HepG2 (cell line): ENCODE results near the gene SESN2. TPM values are rescaled to one million over a fixed set of nuclear protein-coding genes. Genes with fewer than 3 reads are reported as not detected.

Experiments used
- FOSL1 ChIP-seq: sonication (generic); formaldehyde crosslinking; IDR thresholded peaks from 2 replicates; pipeline ENCODE4 v1.9.0; 2021; ENCODE audit warnings: missing genetic modification reagents, borderline replicate concordance
- ISX ChIP-seq: sonication (generic); formaldehyde crosslinking; conservative IDR thresholded peaks from 2 replicates; pipeline ENCODE4 v1.5.0; 2020; ENCODE audit warnings: missing genetic modification reagents
- PAWR ChIP-seq: sonication (generic); formaldehyde crosslinking; IDR thresholded peaks from 2 replicates; pipeline ENCODE4 v1.4.0; 2020; ENCODE audit warnings: missing genetic modification reagents, mild to moderate bottlenecking, borderline replicate concordance
- ZNF451 ChIP-seq: sonication (generic); formaldehyde crosslinking; IDR thresholded peaks from 2 replicates; pipeline ENCODE4 v1.5.0; 2020; ENCODE audit warnings: mild to moderate bottlenecking, missing genetic modification reagents
- polyA plus RNA-seq, 8 experiments: library from polyadenylated mRNA; depleted of rRNA in 3 of 8; stranded (reverse) in 7 of 8; unstranded in 1 of 8; fragments of >200 nt; fragmentation: Illumina TruSeq in 4 of 8; extraction: Trizol in 4 of 8; gene quantifications; 2 replicates each; pipeline versions ENCODE4 v1.2.1 to v1.2.3, GENCODE V29; 2011 to 2016; ENCODE audit warnings: low read depth in 4 of 8, missing spikeins in 1 of 8, mixed read lengths in 1 of 8; ENCODE audit not compliant: insufficient read depth in 1 of 8
- total RNA-seq, 5 experiments: library from RNA; depleted of rRNA; stranded (reverse); fragments of >200 nt; fragmentation: Illumina TruSeq; extraction: Trizol; gene quantifications; 2 replicates each; pipeline ENCODE4 v1.2.3, GENCODE V29; 2016; ENCODE audit warnings: low read depth in 1 of 5
- TF ChIP-seq, protein P1 (sequence below): sonication (generic); formaldehyde crosslinking; conservative IDR thresholded peaks from 2 replicates; pipeline ENCODE4 v1.4.0; 2020; ENCODE audit warnings: missing genetic modification reagents
- TF ChIP-seq, protein P2 (sequence below): sonication (generic); formaldehyde crosslinking; IDR thresholded peaks from 2 replicates; pipeline ENCODE4 v1.5.1; 2020; ENCODE audit warnings: mild to moderate bottlenecking, missing genetic modification reagents, borderline replicate concordance
- TF ChIP-seq, protein P3 (sequence below): sonication (generic); formaldehyde crosslinking; IDR thresholded peaks from 2 replicates; pipeline ENCODE4 v1.4.0; 2020; ENCODE audit warnings: missing genetic modification reagents, borderline replicate concordance
- TF ChIP-seq, protein P4 (sequence below): sonication (generic); formaldehyde crosslinking; IDR thresholded peaks from 2 replicates; pipeline ENCODE4 v1.5.0; 2020; ENCODE audit warnings: missing genetic modification reagents
- TF ChIP-seq, protein P5 (sequence below), 2 experiments: sonication (generic) in 1 of 2; formaldehyde crosslinking in 1 of 2; IDR thresholded peaks; 2 replicates each; pipeline versions ENCODE4 v1.4.0 to v1.6.1; 2018 to 2020; ENCODE audit warnings: missing genetic modification reagents in 2 of 2, borderline replicate concordance in 1 of 2, low read depth in 1 of 2, mild to moderate bottlenecking in 1 of 2, missing biosample characterization in 1 of 2

SESN2 gene
- total and polyA plus RNA-seq, 2 of the 13 experiments (the other 11 are each of a cell fraction or from before 2014, with no cell fraction given), result 13.2 to 19.1 TPM

- TF ChIP-seq, protein P1, sequence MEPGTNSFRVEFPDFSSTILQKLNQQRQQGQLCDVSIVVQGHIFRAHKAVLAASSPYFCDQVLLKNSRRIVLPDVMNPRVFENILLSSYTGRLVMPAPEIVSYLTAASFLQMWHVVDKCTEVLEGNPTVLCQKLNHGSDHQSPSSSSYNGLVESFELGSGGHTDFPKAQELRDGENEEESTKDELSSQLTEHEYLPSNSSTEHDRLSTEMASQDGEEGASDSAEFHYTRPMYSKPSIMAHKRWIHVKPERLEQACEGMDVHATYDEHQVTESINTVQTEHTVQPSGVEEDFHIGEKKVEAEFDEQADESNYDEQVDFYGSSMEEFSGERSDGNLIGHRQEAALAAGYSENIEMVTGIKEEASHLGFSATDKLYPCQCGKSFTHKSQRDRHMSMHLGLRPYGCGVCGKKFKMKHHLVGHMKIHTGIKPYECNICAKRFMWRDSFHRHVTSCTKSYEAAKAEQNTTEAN (CRISPR knock-in tag), result no peak
- TF ChIP-seq PAWR (CRISPR knock-in tag) (no peak), ZNF451 (CRISPR knock-in tag) (no peak), FOSL1 (CRISPR knock-in tag) (no peak), ISX (CRISPR knock-in tag) (no peak)
- TF ChIP-seq, protein P2, sequence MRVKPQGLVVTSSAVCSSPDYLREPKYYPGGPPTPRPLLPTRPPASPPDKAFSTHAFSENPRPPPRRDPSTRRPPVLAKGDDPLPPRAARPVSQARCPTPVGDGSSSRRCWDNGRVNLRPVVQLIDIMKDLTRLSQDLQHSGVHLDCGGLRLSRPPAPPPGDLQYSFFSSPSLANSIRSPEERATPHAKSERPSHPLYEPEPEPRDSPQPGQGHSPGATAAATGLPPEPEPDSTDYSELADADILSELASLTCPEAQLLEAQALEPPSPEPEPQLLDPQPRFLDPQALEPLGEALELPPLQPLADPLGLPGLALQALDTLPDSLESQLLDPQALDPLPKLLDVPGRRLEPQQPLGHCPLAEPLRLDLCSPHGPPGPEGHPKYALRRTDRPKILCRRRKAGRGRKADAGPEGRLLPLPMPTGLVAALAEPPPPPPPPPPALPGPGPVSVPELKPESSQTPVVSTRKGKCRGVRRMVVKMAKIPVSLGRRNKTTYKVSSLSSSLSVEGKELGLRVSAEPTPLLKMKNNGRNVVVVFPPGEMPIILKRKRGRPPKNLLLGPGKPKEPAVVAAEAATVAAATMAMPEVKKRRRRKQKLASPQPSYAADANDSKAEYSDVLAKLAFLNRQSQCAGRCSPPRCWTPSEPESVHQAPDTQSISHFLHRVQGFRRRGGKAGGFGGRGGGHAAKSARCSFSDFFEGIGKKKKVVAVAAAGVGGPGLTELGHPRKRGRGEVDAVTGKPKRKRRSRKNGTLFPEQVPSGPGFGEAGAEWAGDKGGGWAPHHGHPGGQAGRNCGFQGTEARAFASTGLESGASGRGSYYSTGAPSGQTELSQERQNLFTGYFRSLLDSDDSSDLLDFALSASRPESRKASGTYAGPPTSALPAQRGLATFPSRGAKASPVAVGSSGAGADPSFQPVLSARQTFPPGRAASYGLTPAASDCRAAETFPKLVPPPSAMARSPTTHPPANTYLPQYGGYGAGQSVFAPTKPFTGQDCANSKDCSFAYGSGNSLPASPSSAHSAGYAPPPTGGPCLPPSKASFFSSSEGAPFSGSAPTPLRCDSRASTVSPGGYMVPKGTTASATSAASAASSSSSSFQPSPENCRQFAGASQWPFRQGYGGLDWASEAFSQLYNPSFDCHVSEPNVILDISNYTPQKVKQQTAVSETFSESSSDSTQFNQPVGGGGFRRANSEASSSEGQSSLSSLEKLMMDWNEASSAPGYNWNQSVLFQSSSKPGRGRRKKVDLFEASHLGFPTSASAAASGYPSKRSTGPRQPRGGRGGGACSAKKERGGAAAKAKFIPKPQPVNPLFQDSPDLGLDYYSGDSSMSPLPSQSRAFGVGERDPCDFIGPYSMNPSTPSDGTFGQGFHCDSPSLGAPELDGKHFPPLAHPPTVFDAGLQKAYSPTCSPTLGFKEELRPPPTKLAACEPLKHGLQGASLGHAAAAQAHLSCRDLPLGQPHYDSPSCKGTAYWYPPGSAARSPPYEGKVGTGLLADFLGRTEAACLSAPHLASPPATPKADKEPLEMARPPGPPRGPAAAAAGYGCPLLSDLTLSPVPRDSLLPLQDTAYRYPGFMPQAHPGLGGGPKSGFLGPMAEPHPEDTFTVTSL, result peak; percentile 45; the same call in 1 of the 2 replicates
- TF ChIP-seq, protein P3, sequence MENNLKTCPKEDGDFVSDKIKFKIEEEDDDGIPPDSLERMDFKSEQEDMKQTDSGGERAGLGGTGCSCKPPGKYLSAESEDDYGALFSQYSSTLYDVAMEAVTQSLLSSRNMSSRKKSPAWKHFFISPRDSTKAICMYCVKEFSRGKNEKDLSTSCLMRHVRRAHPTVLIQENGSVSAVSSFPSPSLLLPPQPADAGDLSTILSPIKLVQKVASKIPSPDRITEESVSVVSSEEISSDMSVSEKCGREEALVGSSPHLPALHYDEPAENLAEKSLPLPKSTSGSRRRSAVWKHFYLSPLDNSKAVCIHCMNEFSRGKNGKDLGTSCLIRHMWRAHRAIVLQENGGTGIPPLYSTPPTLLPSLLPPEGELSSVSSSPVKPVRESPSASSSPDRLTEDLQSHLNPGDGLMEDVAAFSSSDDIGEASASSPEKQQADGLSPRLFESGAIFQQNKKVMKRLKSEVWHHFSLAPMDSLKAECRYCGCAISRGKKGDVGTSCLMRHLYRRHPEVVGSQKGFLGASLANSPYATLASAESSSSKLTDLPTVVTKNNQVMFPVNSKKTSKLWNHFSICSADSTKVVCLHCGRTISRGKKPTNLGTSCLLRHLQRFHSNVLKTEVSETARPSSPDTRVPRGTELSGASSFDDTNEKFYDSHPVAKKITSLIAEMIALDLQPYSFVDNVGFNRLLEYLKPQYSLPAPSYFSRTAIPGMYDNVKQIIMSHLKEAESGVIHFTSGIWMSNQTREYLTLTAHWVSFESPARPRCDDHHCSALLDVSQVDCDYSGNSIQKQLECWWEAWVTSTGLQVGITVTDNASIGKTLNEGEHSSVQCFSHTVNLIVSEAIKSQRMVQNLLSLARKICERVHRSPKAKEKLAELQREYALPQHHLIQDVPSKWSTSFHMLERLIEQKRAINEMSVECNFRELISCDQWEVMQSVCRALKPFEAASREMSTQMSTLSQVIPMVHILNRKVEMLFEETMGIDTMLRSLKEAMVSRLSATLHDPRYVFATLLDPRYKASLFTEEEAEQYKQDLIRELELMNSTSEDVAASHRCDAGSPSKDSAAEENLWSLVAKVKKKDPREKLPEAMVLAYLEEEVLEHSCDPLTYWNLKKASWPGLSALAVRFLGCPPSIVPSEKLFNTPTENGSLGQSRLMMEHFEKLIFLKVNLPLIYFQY (CRISPR knock-in tag), result 0 out of 2 replicates have a peak, but pooled peaks have one; percentile 72
- TF ChIP-seq, protein P4, sequence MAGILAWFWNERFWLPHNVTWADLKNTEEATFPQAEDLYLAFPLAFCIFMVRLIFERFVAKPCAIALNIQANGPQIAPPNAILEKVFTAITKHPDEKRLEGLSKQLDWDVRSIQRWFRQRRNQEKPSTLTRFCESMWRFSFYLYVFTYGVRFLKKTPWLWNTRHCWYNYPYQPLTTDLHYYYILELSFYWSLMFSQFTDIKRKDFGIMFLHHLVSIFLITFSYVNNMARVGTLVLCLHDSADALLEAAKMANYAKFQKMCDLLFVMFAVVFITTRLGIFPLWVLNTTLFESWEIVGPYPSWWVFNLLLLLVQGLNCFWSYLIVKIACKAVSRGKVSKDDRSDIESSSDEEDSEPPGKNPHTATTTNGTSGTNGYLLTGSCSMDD (CRISPR knock-in tag), result no peak
- TF ChIP-seq, protein P5, sequence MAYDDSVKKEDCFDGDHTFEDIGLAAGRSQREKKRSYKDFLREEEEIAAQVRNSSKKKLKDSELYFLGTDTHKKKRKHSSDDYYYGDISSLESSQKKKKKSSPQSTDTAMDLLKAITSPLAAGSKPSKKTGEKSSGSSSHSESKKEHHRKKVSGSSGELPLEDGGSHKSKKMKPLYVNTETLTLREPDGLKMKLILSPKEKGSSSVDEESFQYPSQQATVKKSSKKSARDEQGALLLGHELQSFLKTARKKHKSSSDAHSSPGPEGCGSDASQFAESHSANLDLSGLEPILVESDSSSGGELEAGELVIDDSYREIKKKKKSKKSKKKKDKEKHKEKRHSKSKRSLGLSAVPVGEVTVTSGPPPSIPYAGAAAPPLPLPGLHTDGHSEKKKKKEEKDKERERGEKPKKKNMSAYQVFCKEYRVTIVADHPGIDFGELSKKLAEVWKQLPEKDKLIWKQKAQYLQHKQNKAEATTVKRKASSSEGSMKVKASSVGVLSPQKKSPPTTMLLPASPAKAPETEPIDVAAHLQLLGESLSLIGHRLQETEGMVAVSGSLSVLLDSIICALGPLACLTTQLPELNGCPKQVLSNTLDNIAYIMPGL (CRISPR knock-in tag; IDR thresholded peaks at IDR 0.05; ENCODE audit: borderline replicate concordance in 1 of 2, low read depth in 1 of 2), result 0 out of 4 replicates have a peak, but pooled peaks of 1 of the 2 experiments have one; percentile 26
These were observed 37.3 kb downstream of the SESN2 start (continued) for GRCh38 chr1:28296401-28297261.
